ENCODE data around the gene MRPS34.

Gene MRPS34

GRCh38 chr16:1810106-1810505 is 37.2 kb upstream of the MRPS34 start:
- TF ChIP-seq GATA3 (IDR thresholded peaks at IDR 0.05; ENCODE audit: low read depth, low read length) (no peak), GATA2 (IDR thresholded peaks at IDR 0.05; ENCODE audit: low read depth, low read length) (no peak)

GRCh38 chr16:1809281-1809801 is 36.4 kb upstream of the MRPS34 start:
- TF ChIP-seq GATA2 (IDR thresholded peaks at IDR 0.05; ENCODE audit: low read depth, low read length) (no peak), GATA3 (IDR thresholded peaks at IDR 0.05; ENCODE audit: low read depth, low read length) (no peak)

- no peak for TF ChIP-seq GATA2 (IDR thresholded peaks at IDR 0.05; ENCODE audit: low read depth, low read length)
- no peak for TF ChIP-seq GATA3 (IDR thresholded peaks at IDR 0.05; ENCODE audit: low read depth, low read length)
These were observed 35.8 kb upstream of the MRPS34 start for GRCh38 chr16:1808691-1809090.

- no peak for TF ChIP-seq GATA3 (IDR thresholded peaks at IDR 0.05; ENCODE audit: low read depth, low read length)
- no peak for TF ChIP-seq GATA2 (IDR thresholded peaks at IDR 0.05; ENCODE audit: low read depth, low read length)
These were observed 34.7 kb upstream of the MRPS34 start for GRCh38 chr16:1807626-1808025.

- no peak for TF ChIP-seq GATA2 (IDR thresholded peaks at IDR 0.05; ENCODE audit: low read depth, low read length)
- no peak for TF ChIP-seq GATA3 (IDR thresholded peaks at IDR 0.05; ENCODE audit: low read depth, low read length)
These were observed 27.8 kb upstream of the MRPS34 start for GRCh38 chr16:1800701-1801100.

- no peak for TF ChIP-seq GATA3 (IDR thresholded peaks at IDR 0.05; ENCODE audit: low read depth, low read length)
- no peak for TF ChIP-seq GATA2 (IDR thresholded peaks at IDR 0.05; ENCODE audit: low read depth, low read length)
These were observed 22.2 kb upstream of the MRPS34 start for GRCh38 chr16:1794908-1795666.

- TF ChIP-seq GATA2 (IDR thresholded peaks at IDR 0.05; ENCODE audit: low read depth, low read length) (no peak), GATA3 (IDR thresholded peaks at IDR 0.05; ENCODE audit: low read depth, low read length) (no peak)
These were observed 21.4 kb upstream of the MRPS34 start for GRCh38 chr16:1794221-1794871.

- TF ChIP-seq GATA3 (IDR thresholded peaks at IDR 0.05; ENCODE audit: low read depth, low read length) (no peak), GATA2 (IDR thresholded peaks at IDR 0.05; ENCODE audit: low read depth, low read length) (no peak)
These were observed 20.8 kb upstream of the MRPS34 start, which contains the start of gene IGFALS for GRCh38 chr16:1793578-1794220. IGFALS (minus strand) TSS chr16:1793705; CDS start chr16:1793652, 53 bp downstream.

- TF ChIP-seq GATA2 (IDR thresholded peaks at IDR 0.05; ENCODE audit: low read depth, low read length): no peak
- TF ChIP-seq GATA3 (IDR thresholded peaks at IDR 0.05; ENCODE audit: low read depth, low read length): no peak
These were observed 20.1 kb upstream of the MRPS34 start for GRCh38 chr16:1792836-1793577.

- TF ChIP-seq GATA3 (IDR thresholded peaks at IDR 0.05; ENCODE audit: low read depth, low read length): no peak
- no peak for TF ChIP-seq GATA2 (IDR thresholded peaks at IDR 0.05; ENCODE audit: low read depth, low read length)
These were observed 19.2 kb upstream of the MRPS34 start for GRCh38 chr16:1791943-1792812.

GRCh38 chr16:1791256-1791942 is 18.5 kb upstream of the MRPS34 start:
- no peak for TF ChIP-seq GATA2 (IDR thresholded peaks at IDR 0.05; ENCODE audit: low read depth, low read length)
- TF ChIP-seq GATA3 (IDR thresholded peaks at IDR 0.05; ENCODE audit: low read depth, low read length): no peak

GRCh38 chr16:1790611-1791255 is 17.8 kb upstream of the MRPS34 start:
- TF ChIP-seq GATA2 (IDR thresholded peaks at IDR 0.05; ENCODE audit: low read depth, low read length) (no peak), GATA3 (IDR thresholded peaks at IDR 0.05; ENCODE audit: low read depth, low read length) (no peak)
